HG03442 (cell line): Measurements from ENCODE around the gene SLC7A14.

Source experiments
- ATAC-seq: cut with Tn5 transposase; IDR thresholded peaks from one replicate; pipeline ENCODE4 v1.9.1; 2021; ENCODE audit warnings: mild to moderate bottlenecking, moderate library complexity; ENCODE audit not compliant: unreplicated experiment

SLC7A14 gene

DNA sequence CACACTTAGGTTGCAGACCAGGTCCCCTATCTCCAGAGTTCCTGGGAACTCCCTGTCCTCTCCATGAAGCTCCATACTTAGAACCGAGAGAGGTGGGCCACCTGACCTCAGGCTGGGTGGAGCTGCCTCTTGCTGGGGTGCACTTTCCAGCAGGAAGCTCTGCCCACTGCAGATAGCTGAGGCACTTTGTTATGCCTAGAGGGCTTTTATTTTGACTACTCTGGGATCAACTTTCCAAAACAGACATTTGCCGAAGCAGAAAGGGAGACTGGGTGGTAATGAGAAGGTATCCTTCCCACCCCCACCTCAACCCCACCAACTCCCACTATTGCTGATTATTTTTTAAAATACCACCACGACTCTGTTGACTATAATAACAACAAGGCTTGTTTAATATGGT lies 112.5 kb downstream of the SLC7A14 start:
- ATAC-seq = no peak

DNA sequence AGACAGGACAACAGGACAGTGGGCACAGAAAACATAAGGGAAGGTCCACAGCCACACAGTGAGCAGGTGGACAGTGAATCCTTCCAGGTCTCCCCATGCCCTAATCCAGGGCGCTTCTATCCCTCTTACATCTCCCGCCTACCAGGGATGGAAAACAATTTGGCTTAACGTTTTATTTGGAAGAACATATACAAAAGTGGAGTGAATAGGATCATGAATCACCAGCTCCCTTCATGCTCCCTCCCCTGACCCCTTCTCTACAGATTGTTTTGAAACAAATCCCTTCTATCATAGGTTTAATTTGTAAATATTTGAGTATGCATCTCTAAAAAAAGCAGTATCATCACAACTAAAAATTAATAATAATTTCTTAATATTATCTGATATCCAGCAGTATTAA lies 114.7 kb downstream of the SLC7A14 start:
- no peak for ATAC-seq

DNA sequence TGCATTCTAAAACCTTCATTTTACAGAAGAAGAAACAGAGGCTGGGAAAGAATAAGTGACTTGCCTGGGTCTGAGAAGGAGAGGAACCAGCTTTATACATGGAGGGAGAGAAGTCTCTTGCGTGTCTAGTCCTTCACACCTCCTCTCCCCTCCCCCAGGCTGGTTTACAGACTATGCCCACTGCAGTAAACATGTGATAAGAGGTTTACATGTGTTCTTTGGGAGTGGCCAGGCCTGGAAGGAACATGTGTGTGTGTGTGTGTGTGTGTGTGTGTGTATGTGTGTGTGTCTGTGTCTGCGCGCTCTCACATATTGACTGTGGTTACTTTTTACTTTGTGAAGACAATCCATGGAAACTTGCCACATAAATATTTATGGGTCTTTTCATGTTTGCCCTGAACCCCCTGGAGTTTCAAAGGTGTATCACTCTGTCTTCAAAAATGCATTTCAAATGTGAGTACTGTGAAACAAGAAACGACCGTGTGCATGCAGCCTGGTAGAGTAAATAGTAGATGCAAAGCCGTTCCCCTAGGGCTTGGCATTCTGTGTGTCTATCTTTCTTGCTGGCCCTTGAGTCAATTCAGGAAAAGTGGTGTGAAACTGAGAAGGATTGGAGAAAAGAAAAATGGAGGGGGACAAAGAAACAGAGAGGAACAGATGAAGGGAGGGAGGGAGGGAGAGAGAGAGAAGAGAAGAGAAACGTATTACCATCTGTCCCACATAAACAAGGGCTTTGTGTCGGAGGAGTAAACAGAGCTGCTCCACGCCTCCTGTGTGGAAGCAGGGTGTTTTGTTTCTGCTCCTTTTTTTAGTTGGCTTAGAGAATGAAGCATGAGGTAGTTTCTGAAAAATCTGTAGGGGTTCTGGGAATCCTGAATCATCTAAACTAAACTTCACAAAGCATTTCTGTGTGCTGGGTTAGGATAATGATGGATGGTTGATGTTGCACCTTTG lies 115.5 kb downstream of the SLC7A14 start:
- no peak for ATAC-seq

DNA sequence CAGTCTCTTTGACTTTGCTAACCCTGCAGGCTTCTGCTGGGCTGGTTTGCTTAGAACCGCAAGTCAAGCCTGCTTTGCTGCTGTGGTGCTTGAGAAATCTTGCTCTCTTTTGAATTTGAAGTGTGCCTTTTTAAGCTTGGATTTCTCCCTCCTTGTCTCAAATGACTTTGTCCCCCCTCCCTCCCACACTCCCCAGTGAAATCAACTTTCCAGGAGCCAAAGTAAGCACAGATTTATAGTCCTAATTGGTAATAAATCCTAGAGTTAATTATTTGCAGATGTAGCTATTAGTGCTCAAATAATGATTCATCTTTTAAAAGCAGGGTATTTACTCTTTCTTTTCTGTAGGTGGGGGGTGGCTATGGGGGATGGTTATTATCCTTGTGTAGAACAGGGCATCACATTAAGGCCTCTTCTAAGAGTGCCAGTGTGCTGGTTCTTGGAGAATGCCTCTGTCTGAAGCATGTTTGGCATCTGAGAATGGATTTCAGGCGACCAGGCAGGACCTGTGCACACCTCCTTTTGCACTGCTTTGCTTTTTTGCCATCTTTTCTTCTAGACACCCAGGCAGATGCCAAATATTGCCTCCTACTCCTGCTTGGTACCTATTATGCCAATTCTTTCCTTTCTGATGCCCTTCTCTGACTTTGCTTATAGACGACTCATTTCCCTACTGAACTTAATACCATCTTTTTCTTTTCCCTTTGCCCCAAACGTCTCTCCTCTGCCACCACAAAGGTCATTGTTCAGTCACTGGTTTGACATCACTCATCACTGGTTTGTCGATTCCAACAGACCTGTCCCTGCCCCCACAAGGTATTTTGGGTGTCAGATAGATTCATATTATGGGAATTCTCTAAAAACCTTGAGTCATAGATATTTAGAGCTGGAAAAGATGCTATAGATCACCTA lies 116.5 kb downstream of the SLC7A14 start:
- ATAC-seq = no peak

DNA sequence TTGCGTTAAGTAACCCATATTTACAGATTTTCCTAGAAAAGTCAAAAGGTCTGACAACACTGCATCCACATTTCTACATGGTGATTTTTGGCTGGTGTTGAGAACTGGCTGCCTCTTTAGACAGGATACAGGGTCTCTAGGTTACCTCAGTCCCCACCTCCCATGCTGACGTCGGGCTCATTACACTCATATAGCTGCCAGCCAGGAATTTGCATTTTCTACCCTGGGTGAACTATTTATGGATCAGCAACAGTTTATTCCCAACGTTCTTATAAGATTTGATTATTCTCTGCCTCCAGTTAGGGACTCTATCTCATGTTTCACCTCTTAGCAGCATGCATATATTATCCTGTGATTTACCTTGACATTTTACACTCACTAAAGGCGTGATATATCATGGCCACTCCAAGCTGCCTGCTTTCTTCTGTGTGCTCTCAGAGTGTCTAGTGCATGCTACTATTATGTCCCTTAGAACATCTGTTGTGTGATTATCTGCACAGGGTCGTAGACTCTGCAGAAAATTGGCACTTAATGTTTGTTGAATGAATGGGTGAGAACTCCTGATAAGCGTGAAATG lies 118.2 kb downstream of the SLC7A14 start:
- no peak for ATAC-seq

DNA sequence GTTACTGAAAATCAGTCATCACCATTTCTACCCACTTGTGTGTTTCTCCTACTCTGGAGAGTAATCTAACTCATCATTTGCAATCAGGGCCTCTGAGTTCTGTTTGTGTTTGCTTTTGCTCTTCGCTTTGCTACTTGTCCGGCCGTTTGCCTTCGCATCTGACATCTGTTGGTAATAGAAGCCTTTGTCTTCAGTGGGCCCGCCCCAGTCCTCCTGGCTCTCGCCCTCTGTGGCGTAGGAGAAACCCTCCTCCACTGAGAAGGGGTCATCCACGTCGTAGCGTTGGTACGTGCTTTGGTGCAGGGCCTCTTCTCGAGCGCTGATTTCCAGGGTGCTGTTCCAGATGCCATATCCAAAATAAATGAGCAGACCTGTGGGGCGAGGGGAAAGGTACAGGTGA lies 118.9 kb downstream of the SLC7A14 start:
- no peak for ATAC-seq

DNA sequence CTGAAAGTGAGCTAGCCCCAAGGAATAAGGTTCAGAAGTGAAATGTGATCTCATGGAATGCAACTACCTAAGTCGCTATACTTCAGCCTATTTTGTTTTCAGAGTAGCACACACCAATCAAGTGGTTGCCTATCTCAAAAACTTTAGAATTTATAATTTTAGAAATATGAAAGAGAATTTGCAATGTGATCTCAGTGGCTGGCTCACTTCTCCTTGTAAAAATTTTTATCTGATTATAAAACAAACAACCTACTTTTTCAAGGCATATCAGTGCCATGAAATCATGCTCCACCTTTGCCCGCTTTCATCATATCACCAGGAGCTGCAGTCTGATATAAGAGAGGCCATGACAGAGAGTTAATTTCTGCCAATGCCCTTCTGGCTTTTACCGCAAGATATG lies 119.9 kb downstream of the SLC7A14 start:
- no peak for ATAC-seq

DNA sequence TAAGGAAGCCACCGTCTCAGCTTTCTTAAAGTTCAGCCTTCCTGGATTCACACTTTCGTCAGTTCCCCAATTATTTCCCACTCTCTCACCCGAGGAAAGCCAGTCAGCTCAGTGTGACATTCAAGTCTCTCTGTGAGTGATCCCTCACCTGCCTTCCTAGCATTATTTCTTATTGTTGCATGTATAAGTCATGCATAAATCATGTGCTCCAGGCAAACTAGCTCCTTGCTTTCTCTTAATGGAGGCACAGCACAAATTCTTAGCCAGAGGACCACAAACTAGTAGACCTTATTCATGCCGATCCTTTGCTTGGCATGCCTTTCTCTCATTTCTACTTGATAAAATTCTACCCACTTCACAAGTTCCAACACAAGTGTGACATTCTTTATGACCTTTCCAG lies 122.9 kb downstream of the SLC7A14 start:
- no peak for ATAC-seq

DNA sequence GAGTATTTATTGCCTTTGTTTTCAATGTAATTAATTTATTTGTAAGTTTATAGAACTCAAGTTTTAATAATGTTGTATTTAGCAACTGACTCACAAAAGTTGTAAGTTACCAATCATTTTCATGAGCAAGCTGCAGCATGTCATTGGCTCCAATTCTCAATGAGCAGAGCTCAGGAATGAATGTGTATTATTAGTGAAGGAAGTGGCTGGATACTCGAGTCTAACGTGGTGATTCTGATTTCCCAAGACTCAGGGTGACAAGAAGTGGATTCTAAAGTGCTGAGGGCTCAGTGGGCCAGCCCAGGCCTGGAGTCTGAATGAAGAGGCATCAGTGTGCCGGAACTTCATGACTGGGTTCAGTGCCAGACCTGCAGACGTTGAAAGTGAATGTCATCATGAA lies 127.6 kb downstream of the SLC7A14 start:
- no peak for ATAC-seq

DNA sequence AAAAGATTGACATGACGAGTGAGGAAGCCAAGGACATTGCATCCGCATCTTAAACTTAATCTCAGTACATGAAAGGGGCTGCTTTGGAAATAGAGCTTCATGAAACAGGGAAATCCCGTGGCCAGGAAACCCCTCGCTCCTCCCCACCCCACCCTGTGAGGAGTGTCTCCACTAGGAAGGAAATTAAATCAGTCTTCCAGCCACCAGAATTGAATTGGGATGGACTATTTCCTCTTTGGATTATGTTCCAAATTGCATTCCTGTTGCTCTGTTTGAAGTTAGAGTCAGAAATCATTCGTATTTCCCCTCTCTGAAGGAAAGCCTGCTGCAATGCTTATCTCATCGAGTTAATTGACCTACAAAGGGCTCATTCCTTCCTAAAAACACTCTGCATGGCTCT lies 131.4 kb downstream of the SLC7A14 start:
- ATAC-seq = no peak

DNA sequence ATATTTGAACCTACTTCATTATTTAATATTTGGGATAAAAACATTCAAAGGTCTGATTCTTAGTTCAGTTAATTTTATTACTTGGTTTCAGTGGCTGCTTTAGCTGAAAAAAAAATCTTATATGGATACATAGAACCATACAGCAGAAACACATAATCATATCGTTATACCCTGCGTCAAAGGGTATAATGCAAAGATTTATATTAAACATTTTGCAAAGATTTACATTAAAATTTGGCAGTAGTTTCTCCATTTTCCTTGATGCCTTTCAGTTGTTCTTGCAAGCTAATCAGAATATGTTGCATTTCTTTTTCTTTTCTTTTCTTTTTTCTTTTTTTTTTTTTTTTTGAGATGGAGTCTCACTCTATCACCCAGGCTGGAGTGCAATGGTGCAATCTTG lies 135.8 kb downstream of the SLC7A14 start:
- no peak for ATAC-seq

DNA sequence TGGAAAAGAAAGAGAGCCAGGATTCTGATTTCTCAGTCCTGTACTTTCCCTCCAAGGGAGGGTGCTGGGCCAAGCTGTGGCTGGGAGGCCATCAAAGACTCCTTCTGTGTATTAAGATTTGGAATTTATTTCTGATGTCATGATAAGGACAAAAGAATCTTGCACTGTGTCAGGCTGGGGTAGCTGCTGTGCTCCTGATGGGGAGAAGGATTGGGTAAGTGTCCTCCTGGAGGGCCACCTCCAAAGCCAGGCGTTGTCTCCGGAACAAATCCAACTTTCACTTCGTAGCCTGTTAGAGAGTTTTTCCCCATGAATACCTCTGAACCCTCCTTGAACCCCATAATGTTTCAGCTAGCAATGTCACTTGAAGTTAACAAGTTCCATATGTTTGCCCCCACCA lies 137.3 kb downstream of the SLC7A14 start:
- ATAC-seq = no peak

DNA sequence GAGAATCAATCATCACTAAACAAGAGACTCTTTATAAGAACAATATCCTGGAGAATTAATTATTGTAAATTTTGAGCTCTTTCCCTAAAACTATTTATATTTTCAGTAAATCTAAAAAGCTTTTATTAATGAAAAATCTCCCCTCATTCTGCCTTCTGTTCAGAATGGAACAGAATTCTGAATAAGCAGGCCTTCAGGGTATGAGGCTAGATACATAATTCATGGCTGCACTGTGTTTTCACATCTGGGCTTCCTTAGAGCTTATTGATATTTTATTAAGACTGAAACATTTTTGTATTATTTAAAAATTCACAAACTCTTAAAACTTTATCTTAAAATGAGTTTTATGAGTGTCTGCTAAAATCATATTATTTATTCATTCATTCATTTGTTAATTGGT lies 142.4 kb downstream of the SLC7A14 start:
- no peak for ATAC-seq

DNA sequence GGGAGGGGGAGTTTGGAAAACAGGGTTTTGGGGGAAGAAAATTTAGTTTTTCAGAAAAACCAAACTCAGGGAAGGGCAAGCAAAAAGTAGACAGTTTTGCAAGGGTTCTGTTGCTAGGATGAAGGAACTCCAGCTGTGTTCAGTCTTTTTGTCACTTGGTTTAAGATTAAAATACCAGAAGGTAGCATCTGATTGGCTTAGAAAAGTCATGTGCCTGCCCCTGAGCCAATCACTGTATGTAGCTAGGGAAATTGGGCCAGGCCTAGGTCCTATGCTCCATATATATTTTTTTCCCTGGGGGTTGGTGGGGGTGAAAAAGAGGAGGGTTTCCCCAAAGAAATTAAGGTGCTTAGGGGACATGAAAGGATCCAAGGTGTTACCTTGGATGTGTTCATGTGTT lies 142.9 kb downstream of the SLC7A14 start:
- no peak for ATAC-seq

DNA sequence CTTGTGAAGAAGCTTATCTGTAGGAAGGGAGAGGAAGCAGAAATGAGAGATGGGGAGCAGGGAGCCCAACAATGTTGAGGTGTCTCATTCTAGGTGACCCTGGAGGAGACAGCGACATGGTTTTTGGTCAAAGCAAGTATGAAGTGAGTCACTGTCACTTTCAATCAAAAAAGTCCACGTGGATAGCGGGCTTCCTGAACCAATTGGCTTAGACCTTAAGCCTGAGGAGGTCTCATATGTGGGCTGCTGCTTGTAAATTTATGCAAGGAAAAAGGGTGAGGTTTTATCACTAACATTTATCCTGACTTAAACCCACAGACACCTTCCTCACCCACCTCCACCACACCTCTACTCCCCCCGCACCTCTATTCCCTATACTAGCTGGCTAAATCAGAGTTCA lies 144.5 kb downstream of the SLC7A14 start:
- ATAC-seq = no peak

DNA sequence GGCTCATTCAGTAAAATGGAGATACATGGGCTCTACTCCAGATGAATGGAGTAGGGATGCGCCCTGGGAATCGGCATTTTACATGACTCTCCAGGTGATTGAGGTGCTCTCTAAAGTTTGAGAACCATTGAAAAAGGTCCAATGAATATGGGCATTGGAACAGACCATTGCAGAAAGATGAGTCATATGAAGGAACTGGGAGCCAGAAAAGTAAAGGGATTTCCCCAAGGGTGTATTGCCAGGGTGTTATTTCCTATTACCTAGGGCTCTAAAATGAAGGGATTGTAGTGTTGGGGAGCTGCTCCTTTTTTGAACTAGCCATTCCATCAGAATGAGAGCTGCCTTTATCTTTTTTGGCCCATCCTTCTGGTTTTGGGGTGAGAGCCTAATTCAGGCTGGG lies 145.5 kb downstream of the SLC7A14 start:
- no peak for ATAC-seq

DNA sequence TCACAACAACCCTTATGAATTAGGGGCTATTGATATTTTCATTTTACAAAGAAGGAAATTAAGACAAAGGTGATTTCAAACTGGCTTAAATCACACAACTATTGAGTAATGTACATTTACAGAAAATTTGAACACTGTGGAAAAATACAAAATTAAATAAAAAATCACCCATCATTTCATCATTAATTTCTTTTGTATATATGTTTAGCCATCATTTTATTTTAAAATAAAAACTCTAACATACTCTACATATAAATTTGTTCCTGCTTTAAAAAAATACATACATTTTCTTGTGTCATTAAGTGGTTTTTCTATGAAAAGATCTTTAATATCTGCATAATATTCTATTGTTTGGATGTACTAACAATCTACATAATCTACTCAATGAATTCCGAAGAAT lies 147.0 kb downstream of the SLC7A14 start:
- ATAC-seq = no peak

DNA sequence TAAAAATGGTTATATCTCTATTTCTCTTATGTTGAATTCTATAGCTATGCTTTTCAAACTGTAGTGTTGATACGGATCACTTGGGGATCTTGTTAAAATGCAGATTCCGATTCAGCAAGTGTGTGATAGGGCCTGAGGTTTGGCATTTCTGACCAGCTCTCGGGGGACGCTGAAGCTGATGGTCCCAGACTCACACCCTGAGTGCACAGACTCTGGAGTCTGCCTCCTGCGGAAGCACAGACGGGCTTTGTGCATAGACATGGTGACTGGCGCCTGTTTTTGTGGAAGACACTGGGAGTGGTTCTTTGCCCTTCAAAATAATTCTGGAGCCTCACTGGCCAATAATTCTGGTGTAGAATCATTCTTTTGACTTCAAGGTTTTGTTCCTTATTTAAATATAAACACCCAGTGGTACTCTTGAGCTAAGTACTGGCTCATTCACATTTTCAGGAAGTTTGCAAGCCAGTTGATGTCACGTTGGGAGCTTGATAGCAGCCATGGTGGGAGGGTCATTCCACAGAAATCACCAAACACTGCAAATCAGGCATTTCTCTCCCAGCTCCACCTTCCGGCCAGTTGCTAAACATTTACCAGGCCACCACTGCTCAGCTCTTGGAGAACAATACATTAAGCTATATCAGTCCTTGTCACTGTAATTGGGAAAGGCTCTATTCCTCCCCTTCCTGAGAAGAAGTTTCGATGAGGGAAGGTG lies 148.0 kb downstream of the SLC7A14 start:
- no peak for ATAC-seq

DNA sequence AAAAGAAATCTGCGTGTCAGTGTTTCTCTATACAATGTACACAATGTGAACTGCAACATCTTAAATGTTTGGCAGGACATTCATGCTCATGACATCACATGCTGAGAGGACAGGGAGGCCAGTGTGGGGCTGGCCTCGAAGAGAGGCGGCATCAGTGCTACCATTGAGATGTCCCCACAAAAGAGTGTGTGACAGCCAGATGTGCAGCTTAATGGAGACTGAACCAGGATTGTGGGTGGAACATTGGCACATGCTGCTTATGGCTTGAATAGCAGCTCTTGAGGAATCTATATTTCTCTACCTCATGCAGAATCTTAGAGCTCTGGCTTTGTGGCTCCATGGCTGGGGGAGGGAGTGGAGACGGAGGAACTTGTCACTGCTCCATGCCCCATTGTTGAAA lies 148.7 kb downstream of the SLC7A14 start:
- no peak for ATAC-seq

DNA sequence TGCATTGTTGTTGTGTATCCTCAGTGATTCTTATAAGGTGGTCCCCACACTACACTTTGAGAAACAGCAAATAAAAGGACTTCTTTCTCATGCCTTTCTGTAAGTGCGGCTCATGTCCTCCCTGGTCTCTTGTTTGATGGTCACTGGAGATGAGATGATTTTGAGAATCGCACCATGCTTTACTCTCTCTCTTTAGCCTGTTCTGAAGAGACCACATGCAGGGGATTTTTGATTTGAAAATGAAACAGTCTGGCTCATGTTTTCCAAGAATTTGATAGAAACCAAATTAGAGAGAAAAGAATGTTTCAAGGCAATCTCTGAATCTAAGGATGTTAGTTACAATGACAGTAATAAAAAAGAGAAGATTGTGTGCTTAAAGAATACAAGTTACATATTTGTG lies 149.2 kb downstream of the SLC7A14 start:
- ATAC-seq = no peak

DNA sequence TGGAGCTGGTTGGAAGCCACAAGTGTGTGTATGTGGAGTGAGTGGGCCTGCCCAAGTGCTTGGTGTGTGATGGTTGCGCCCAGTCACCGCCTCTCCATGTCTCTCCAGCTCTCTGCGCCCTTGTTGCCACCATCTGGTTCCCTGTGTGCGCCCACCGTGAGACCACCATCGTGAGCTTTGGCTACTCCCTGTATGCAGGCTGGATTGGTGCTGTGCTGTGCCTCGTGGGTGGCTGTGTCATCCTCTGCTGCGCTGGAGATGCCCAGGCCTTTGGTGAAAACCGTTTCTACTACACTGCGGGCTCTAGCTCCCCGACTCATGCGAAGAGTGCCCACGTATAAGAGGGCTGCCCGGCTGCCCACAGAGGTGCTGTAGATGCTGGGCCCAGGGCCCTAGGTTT lies 153.5 kb downstream of the SLC7A14 start:
- ATAC-seq = no peak
